Measurements from ENCODE around the gene S100A8. TPM values are rescaled to one million over a fixed set of nuclear protein-coding genes. Genes with fewer than 3 reads are reported as not detected.

The S100A8 gene
- 100 to 1,000 TPM in 2 of 4 donors, 10 to 100 TPM in 2; 13.1 to 745 (median 110) TPM for total RNA-seq

- TF ChIP-seq POLR2A (IDR thresholded peaks at IDR 0.05) (no peak), EP300 (IDR thresholded peaks at IDR 0.05) (no peak)
- no peaks in the 10 kb centered on the region for H3K36me3 ChIP-seq
- no peak within 1 kb of the TSS for H3K27ac ChIP-seq
- no peak within 1 kb of the TSS for H3K4me3 ChIP-seq
- no peaks in the 10 kb centered on the region for H3K4me1 ChIP-seq
- ATAC-seq = no peak
- H3K9me3 ChIP-seq = no peaks in the 10 kb centered on the region
- peaks cover 25% of the 10 kb centered on the region for H3K27me3 ChIP-seq
- WGBS, 2 donors (ENCODE audit: low coverage in 1 of 2) = 77 to 88% methylated on average over 2 to 3 of the region's 7 CpGs
Measured at GRCh38 chr1:153390938-153391710, at the start of gene S100A8. TSS of gene S100A8 (minus strand) at chr1:153391073. CDS start at chr1:153390535, 538 bp downstream.

GRCh38 chr1:153439273-153439672 is 48.4 kb upstream of the S100A8 start:
- ATAC-seq = no peak
- no peaks in the 10 kb centered on the region for H3K4me1 ChIP-seq
- H3K27me3 ChIP-seq = peaks cover 33% of the 10 kb centered on the region
- peaks cover 0 to 8% (median 0%) of the 10 kb centered on the region in 3 donors for H3K9me3 ChIP-seq
- H3K4me3 ChIP-seq = no peak overlapping the region
- no peak overlapping the region for H3K27ac ChIP-seq
- H3K36me3 ChIP-seq = no peaks in the 10 kb centered on the region
- TF ChIP-seq POLR2AphosphoS5 (IDR thresholded peaks at IDR 0.05) (no peak), POLR2A (IDR thresholded peaks at IDR 0.05) (no peak), CTCF (IDR thresholded peaks at IDR 0.05) (no peak), EP300 (IDR thresholded peaks at IDR 0.05) (no peak)

- no peak for ATAC-seq
- Histone ChIP-seq H3K4me1 (no peaks in the 10 kb centered on the region), H3K9me3 (peaks cover 0 to 6% (median 0%) of the 10 kb centered on the region in 3 donors), H3K4me3 (no peak overlapping the region), H3K27ac (no peak overlapping the region), H3K27me3 (peaks cover 30% of the 10 kb centered on the region), H3K36me3 (no peaks in the 10 kb centered on the region)
- TF ChIP-seq POLR2AphosphoS5 (IDR thresholded peaks at IDR 0.05) = no peak
- TF ChIP-seq EP300 (IDR thresholded peaks at IDR 0.05) = no peak
- no peak for TF ChIP-seq POLR2A (IDR thresholded peaks at IDR 0.05)
- no peak for TF ChIP-seq CTCF (IDR thresholded peaks at IDR 0.05)
- 38 to 74% methylated on average over 1 to 6 of the region's 7 CpGs for WGBS, 2 donors (ENCODE audit: low coverage in 1 of 2)
Measured at GRCh38 chr1:153438599-153438998, 47.7 kb upstream of the S100A8 start.

GRCh38 chr1:153437236-153437635 is 46.4 kb upstream of the S100A8 start:
- peaks cover 25% of the 10 kb centered on the region for H3K27me3 ChIP-seq
- no peak overlapping the region for H3K4me3 ChIP-seq
- TF ChIP-seq CTCF (IDR thresholded peaks at IDR 0.05) (no peak), POLR2A (IDR thresholded peaks at IDR 0.05) (no peak), POLR2AphosphoS5 (IDR thresholded peaks at IDR 0.05) (no peak), EP300 (IDR thresholded peaks at IDR 0.05) (no peak)
- ATAC-seq = no peak
- no peaks in the 10 kb centered on the region for H3K36me3 ChIP-seq
- no peaks in the 10 kb centered on the region for H3K9me3 ChIP-seq
- WGBS, 2 donors (ENCODE audit: low coverage in 1 of 2) = 72 to 96% methylated on average over 3 to 4 of the region's 4 CpGs
- H3K27ac ChIP-seq = no peak overlapping the region
- H3K4me1 ChIP-seq = no peaks in the 10 kb centered on the region

- no peaks in the 10 kb centered on the region for H3K9me3 ChIP-seq
- ATAC-seq = no peak
- 74 to 75% methylated on average over 5 to 9 of the region's 11 CpGs for WGBS, 2 donors (ENCODE audit: low coverage in 1 of 2)
- no peak overlapping the region for H3K4me3 ChIP-seq
- no peak for TF ChIP-seq POLR2A (IDR thresholded peaks at IDR 0.05)
- no peak for TF ChIP-seq EP300 (IDR thresholded peaks at IDR 0.05)
- TF ChIP-seq POLR2AphosphoS5 (IDR thresholded peaks at IDR 0.05) = no peak
- TF ChIP-seq CTCF (IDR thresholded peaks at IDR 0.05) = no peak
- H3K36me3 ChIP-seq = no peaks in the 10 kb centered on the region
- no peak overlapping the region for H3K27ac ChIP-seq
- peaks cover 25% of the 10 kb centered on the region for H3K27me3 ChIP-seq
- H3K4me1 ChIP-seq = no peaks in the 10 kb centered on the region
Measured at GRCh38 chr1:153434746-153435455, 44.0 kb upstream of the S100A8 start.

Measured in gastroesophageal sphincter (tissue), 4 donors.